GM20000 (cell line): Measurements from ENCODE around the gene ATP6V1B1.
"Not testable (repeated sequence)": the region's sequence is repeated elsewhere in the genome, so short reads cannot be mapped to it uniquely, and the experiment has no call there.

Source experiments
- DNase-seq: peaks from one replicate; pipeline ENCODE4 v3.0.0; 2012; ENCODE audit warnings: low spot score
- TF ChIP-seq, protein P1 (sequence below): IDR thresholded peaks from 2 replicates; pipeline ENCODE4 v1.5.1; 2012; ENCODE audit warnings: mild to moderate bottlenecking, control low read depth; ENCODE audit errors: extremely low read depth, missing control alignments

Gene ATP6V1B1

DNA sequence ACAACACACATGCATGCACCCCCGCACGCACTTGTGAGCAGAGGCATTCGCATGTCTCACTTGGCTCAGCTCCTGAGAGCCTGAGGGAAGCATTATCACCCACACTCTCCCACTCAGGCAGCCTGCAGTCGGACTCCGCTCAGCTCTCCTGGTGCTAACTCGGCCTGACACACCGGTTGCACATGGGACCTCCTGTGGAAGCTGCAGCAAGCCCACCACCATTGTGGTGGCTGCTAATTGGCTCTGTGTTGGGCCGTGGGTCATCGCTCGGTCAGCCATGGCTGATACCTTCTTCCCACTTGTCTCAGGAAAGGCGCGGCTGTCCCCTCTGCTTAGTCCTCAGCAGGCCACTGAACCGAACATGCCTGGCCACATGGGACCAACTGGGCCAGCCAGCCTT is 72.6 kb downstream of the ATP6V1B1 start:
- no peak for DNase-seq
- TF ChIP-seq, protein P1, sequence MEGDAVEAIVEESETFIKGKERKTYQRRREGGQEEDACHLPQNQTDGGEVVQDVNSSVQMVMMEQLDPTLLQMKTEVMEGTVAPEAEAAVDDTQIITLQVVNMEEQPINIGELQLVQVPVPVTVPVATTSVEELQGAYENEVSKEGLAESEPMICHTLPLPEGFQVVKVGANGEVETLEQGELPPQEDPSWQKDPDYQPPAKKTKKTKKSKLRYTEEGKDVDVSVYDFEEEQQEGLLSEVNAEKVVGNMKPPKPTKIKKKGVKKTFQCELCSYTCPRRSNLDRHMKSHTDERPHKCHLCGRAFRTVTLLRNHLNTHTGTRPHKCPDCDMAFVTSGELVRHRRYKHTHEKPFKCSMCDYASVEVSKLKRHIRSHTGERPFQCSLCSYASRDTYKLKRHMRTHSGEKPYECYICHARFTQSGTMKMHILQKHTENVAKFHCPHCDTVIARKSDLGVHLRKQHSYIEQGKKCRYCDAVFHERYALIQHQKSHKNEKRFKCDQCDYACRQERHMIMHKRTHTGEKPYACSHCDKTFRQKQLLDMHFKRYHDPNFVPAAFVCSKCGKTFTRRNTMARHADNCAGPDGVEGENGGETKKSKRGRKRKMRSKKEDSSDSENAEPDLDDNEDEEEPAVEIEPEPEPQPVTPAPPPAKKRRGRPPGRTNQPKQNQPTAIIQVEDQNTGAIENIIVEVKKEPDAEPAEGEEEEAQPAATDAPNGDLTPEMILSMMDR = no peak

- DNase-seq = not testable (repeated sequence)
Measured at GRCh38 chr2:71011786-71012185, 76.1 kb downstream of the ATP6V1B1 start.
